Measurements from ENCODE around the gene XPNPEP3. TPM values are rescaled to one million over a fixed set of nuclear protein-coding genes. Genes with fewer than 3 reads are reported as not detected.

Gene XPNPEP3
- total RNA-seq, 1 experiment from 2014 or later = 35.4 TPM

GRCh38 chr22:40957601-40958000 is 100.7 kb downstream of the XPNPEP3 start:
- no peaks in the 10 kb centered on the region for H3K27me3 Mint-ChIP-seq (ENCODE audit: insufficient read depth, unreplicated experiment)
- TF ChIP-seq CTCF (IDR thresholded peaks at IDR 0.05; ENCODE audit: insufficient read depth in 1 of 2, low read depth in 1 of 2, low read length in 1 of 2, severe bottlenecking in 1 of 2, unreplicated experiment in 1 of 2) = no peak
- Histone ChIP-seq H3K27me3 (replicated peaks; ENCODE audit: control insufficient read depth, insufficient read depth, low read length) (no peaks in the 10 kb centered on the region), H3K36me3 (ENCODE audit: control insufficient read depth, insufficient read depth, low read length) (no peaks in the 10 kb centered on the region; the same call in 1 of the 2 replicates), H3K4me3 (ENCODE audit: low read depth, low read length) (no peak overlapping the region), H3K4me1 (no peaks in the 10 kb centered on the region), H3K9me3 (no peaks in the 10 kb centered on the region)
- BruUV-seq (replicated peaks) = no TSS peak
- no peak overlapping the region for H3K27ac Mint-ChIP-seq (ENCODE audit: unreplicated experiment)
- no peak overlapping the region for H3K4me3 Mint-ChIP-seq (ENCODE audit: unreplicated experiment)
- DNase-seq = no peak
- peaks cover 87% of the 10 kb centered on the region for H3K36me3 Mint-ChIP-seq (ENCODE audit: insufficient read depth, unreplicated experiment)
- intact Hi-C loops (cut with micrococcal nuclease; ENCODE audit: unreplicated experiment) = no loop called here
- no peaks in the 10 kb centered on the region for H3K9me3 Mint-ChIP-seq (ENCODE audit: unreplicated experiment)
- POLR2A ChIA-PET = no interaction called here
- H3K4me1 Mint-ChIP-seq (ENCODE audit: low read depth, unreplicated experiment) = peaks cover 8% of the 10 kb centered on the region
- CTCF ChIA-PET = no interaction called here

- Mint-ChIP-seq H3K27ac (ENCODE audit: unreplicated experiment) (no peak overlapping the region), H3K9me3 (ENCODE audit: unreplicated experiment) (no peaks in the 10 kb centered on the region), H3K36me3 (ENCODE audit: insufficient read depth, unreplicated experiment) (peaks cover 92% of the 10 kb centered on the region), H3K4me1 (ENCODE audit: low read depth, unreplicated experiment) (peaks cover 5% of the 10 kb centered on the region), H3K27me3 (ENCODE audit: insufficient read depth, unreplicated experiment) (no peaks in the 10 kb centered on the region), H3K4me3 (ENCODE audit: unreplicated experiment) (no peak overlapping the region)
- ChIA-PET POLR2A (no interaction called here), CTCF (no interaction called here)
- intact Hi-C loops (cut with micrococcal nuclease; ENCODE audit: unreplicated experiment) = no loop called here
- no peak for DNase-seq
- Histone ChIP-seq H3K36me3 (ENCODE audit: control insufficient read depth, insufficient read depth, low read length) (no peaks in the 10 kb centered on the region; the same call in 1 of the 2 replicates), H3K9me3 (no peaks in the 10 kb centered on the region), H3K4me3 (ENCODE audit: low read depth, low read length) (no peak overlapping the region), H3K27me3 (replicated peaks; ENCODE audit: control insufficient read depth, insufficient read depth, low read length) (no peaks in the 10 kb centered on the region), H3K4me1 (no peaks in the 10 kb centered on the region)
- no peak for TF ChIP-seq CTCF (IDR thresholded peaks at IDR 0.05; ENCODE audit: insufficient read depth in 1 of 2, low read depth in 1 of 2, low read length in 1 of 2, severe bottlenecking in 1 of 2, unreplicated experiment in 1 of 2)
- BruUV-seq (replicated peaks) = no TSS peak
These were observed 101.4 kb downstream of the XPNPEP3 start for GRCh38 chr22:40958299-40958698.

GRCh38 chr22:40960145-40960544 is 103.2 kb downstream of the XPNPEP3 start:
- Mint-ChIP-seq H3K36me3 (ENCODE audit: insufficient read depth, unreplicated experiment) (peaks cover 92% of the 10 kb centered on the region), H3K27ac (ENCODE audit: unreplicated experiment) (no peak overlapping the region)
- POLR2A ChIA-PET = interaction anchor here (1.0 kb wide), 1 partner anchor 9 kb away, joined by 5 read pairs; the partner anchor contains the start of gene RBX1

More at GRCh38 chr22:40960145-40960544, 103.2 kb downstream of the XPNPEP3 start:
- no peaks in the 10 kb centered on the region; the same call in 1 of the 2 replicates for H3K36me3 ChIP-seq (ENCODE audit: control insufficient read depth, insufficient read depth, low read length)
- H3K4me3 ChIP-seq (ENCODE audit: low read depth, low read length) = no peak overlapping the region
- BruUV-seq (replicated peaks) = no TSS peak
- Mint-ChIP-seq H3K27me3 (ENCODE audit: insufficient read depth, unreplicated experiment) (no peaks in the 10 kb centered on the region), H3K4me3 (ENCODE audit: unreplicated experiment) (no peak overlapping the region), H3K4me1 (ENCODE audit: low read depth, unreplicated experiment) (no peaks in the 10 kb centered on the region), H3K9me3 (ENCODE audit: unreplicated experiment) (no peaks in the 10 kb centered on the region)
- CTCF ChIA-PET = no interaction called here
- DNase-seq = no peak
- H3K27me3 ChIP-seq (replicated peaks; ENCODE audit: control insufficient read depth, insufficient read depth, low read length) = no peaks in the 10 kb centered on the region
- H3K9me3 ChIP-seq = no peaks in the 10 kb centered on the region
- TF ChIP-seq CTCF (IDR thresholded peaks at IDR 0.05; ENCODE audit: insufficient read depth in 1 of 2, low read depth in 1 of 2, low read length in 1 of 2, severe bottlenecking in 1 of 2, unreplicated experiment in 1 of 2) = no peak
- H3K4me1 ChIP-seq = no peaks in the 10 kb centered on the region
- intact Hi-C loops (cut with micrococcal nuclease; ENCODE audit: unreplicated experiment) = no loop called here
